Epithelial cell of proximal tubule (primary cell): ENCODE data around the gene PLOD2. TPM values are rescaled to one million over a fixed set of nuclear protein-coding genes. Genes with fewer than 3 reads are reported as not detected.

Source experiments
- DNase-seq: peaks from one replicate; pipeline ENCODE4 v3.0.0-alpha.2; 2011; ENCODE audit warnings: low read depth
- H3K4me3 ChIP-seq: 2 replicates; pipeline ENCODE4 v1.5.1; 2011; ENCODE audit warnings: low read depth, mild to moderate bottlenecking, low read length
- CTCF ChIP-seq: conservative IDR thresholded peaks from 2 replicates; pipeline ENCODE4 v1.5.1; 2012; ENCODE audit warnings: low read depth, mild to moderate bottlenecking, low read length
- total RNA-seq: library from RNA; depleted of rRNA; stranded (reverse); fragments of >200 nt; gene quantifications from 2 replicates; pipeline ENCODE4 v1.2.3, GENCODE V29; 2015

PLOD2 gene
- total RNA-seq, 1 donor from 2014 or later = 82.6 TPM

- DNase-seq = no peak
- no peak for TF ChIP-seq CTCF
- no peak overlapping the region for H3K4me3 ChIP-seq
Observed at GRCh38 chr3:146181216-146181615, 20.2 kb upstream of the PLOD2 start.

GRCh38 chr3:146180376-146180775 is 19.4 kb upstream of the PLOD2 start:
- H3K4me3 ChIP-seq = no peak overlapping the region
- no peak for TF ChIP-seq CTCF
- DNase-seq = no peak

- DNase-seq = no peak
- no peak for TF ChIP-seq CTCF
- H3K4me3 ChIP-seq = no peak overlapping the region
Observed at GRCh38 chr3:146178006-146178689, 17.2 kb upstream of the PLOD2 start.

- no peak overlapping the region for H3K4me3 ChIP-seq
- DNase-seq = no peak
- no peak for TF ChIP-seq CTCF
Observed at GRCh38 chr3:146177519-146177918, 16.5 kb upstream of the PLOD2 start.

GRCh38 chr3:146177072-146177471 is 16.1 kb upstream of the PLOD2 start:
- DNase-seq = no peak

GRCh38 chr3:146172586-146172985 is 11.6 kb upstream of the PLOD2 start:
- H3K4me3 ChIP-seq = no peak overlapping the region
- TF ChIP-seq CTCF = no peak
- no peak for DNase-seq

More at GRCh38 chr3:146177072-146177471, 16.1 kb upstream of the PLOD2 start:
- TF ChIP-seq CTCF = no peak
- H3K4me3 ChIP-seq = no peak overlapping the region

GRCh38 chr3:146170591-146170990 is 9.6 kb upstream of the PLOD2 start:
- TF ChIP-seq CTCF = no peak
- no peak for DNase-seq

More at GRCh38 chr3:146170591-146170990, 9.6 kb upstream of the PLOD2 start:
- no peak overlapping the region for H3K4me3 ChIP-seq
